NCI-H526 (cell line): ENCODE measurements around the gene UGT1A8.
"Not testable (repeated sequence)": the region's sequence is repeated elsewhere in the genome, so short reads cannot be mapped to it uniquely, and the experiment has no call there.

ENCODE experiments used
- DNase-seq, 2 experiments: peaks; one replicate each; lab custom pipeline; 2025; lab: John Stamatoyannopoulos, UW

The UGT1A8 gene

DNA sequence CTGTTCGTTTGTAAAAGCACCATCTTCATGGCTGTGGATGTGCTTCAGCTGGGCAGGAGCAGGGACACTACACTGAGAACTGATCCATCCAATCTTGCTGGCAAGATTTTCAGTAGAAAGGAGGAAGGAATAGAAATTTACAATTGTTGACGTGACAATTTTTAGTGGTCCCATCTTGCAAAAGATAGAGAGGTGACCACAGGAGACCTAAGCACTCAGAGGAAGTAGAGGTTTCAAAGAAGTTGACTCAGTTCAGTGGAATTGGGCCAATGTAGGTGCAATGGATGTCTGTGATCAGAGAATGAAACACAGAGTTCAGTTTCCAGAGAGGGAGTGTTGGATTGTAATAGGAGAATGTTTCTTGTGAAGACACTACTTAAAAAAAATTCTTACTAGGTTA is 96.7 kb downstream of the UGT1A8 start:
- no peak for DNase-seq

DNA sequence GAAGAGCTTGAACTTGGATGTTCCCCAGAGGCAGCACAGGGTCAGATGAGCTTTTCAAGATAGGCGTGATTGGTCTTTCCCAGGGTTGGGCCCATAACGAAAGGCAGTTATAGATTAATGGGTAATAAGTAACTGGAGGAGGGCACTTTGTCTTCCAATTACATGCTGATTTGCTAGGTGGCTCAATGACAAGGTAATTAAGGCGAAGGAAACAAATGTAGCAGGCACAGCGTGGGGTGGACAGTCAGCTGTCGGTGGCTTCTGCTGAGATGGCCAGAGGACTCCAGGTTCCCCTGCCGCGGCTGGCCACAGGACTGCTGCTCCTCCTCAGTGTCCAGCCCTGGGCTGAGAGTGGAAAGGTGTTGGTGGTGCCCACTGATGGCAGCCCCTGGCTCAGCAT is 101.1 kb downstream of the UGT1A8 start, which contains the start of gene UGT1A4:
UGT1A4 (plus strand) TSS at position 185 of the 400 bp plus-strand sequence; CDS start at position 270, 85 bp downstream.
- no peak for DNase-seq

DNA sequence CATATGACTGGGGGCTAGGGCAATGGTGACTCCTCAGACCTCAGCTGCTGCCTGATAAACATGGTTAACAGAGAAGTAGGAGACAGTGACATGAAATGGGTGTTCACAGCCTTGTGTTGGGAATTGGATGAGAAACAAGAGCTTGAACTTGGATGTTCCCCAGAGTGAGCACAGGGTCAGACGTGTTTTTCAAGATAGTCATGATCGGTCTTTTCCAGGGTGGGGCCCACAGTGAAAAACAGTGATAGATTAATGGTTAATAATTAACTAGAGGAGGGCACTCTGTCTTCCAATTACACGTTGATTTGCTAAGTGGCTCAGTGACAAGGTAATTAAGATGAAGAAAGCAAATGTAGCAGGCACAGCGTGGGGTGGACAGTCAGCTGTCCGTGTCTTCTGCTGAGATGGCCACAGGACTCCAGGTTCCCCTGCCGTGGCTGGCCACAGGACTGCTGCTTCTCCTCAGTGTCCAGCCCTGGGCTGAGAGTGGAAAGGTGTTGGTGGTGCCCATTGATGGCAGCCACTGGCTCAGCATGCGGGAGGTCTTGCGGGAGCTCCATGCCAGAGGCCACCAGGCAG is 111.4 kb downstream of the UGT1A8 start, which contains the start of gene UGT1A3:
UGT1A3 (plus strand) TSS at position 320 of the 579 bp plus-strand sequence; CDS start at position 405, 85 bp downstream.
- DNase-seq, result no peak

DNA sequence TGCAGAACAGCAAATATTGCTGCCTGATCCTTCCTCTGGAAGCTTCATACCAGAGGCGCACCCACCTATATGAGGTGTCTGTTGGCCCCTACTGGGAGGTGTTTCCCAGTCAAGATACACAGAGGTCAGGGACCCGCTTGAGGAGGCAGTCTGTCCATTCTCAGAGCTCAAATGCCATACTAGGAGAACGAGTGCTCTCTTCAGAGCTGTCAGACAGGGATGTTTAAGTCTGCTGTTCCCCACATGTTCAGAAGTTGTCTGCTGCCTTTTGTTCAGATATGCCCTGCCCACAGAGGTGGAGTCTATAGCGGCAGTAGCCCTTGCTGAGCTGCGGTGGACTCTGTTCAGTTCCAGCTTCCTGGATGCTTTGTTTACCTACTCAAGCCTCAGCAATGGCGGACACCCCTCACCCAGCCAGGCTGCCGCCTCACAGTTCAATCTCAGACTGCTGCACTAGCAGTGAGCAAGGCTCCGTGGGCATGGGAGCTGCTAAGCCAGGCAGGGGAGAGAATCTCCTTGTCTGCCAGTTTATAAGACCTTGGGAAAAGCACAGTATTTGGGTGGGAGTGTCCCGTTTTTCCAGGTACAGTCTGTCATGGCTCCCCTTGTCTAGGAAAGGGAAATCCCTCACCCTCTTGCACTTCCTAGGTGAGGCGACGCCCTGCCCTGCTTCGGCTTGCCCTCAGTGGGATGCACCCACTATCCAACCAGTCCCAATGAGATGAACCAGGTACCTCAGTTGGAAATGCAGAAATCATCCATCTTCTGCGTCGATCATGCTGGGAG is 119.6 kb downstream of the UGT1A8 start:
- not testable (repeated sequence) for DNase-seq

DNA sequence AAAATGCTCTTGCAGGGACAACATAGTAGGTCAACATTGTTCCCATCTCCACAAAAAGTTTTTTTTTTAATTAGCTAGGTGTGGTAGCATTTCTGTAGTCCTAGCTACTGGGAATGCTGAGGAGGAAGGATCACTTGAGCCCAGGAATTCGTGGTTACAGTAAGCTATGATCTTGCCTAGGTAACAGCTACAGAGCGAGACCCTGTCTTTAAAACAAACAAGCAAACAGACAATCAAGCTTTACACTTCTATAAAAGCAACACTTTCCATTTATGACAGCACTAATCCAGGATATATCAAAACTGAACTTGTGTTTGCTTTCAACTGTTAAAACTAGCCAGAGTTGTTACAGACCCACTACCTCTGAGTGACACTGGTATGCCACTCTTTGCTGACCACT is 123.4 kb downstream of the UGT1A8 start:
- DNase-seq, result no peak

DNA sequence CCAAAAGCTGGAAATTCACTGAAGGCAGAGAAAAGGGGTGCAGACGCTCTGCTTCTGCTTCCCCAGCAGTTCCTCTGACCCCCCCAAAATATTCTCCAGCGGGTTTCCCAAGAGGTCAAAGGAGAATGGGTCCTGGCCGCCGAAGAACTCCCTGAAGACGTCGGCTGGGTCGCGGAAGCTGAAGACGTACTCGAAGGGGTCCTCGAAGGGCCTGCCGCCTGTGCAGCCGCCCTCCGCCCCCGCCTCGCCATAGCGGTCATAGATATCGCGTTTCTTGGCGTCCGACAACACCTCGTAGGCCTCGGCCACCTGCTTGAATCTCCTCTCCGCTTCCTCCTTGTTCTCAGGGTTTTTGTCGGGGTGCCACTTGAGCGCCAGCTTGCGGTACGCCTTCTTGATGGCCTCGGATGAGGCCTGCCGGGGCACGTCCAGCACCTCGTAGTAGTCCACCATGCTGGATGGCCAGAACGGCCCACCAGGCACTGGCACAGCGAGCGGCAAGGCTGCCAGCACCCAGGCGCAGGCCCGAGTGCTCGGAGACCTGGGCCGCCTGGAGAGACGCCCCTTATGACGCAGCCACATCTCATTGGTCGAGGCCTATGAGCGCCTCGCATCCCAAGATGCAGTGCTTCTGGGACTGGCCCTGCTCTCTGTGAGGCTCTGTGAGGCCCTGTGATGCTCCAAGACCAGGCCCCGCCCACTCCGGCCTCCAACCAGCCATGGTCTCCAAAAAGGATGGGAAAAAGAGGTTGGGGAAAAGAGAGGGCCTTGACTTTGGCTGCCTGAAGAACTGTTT is 126.2 kb downstream of the UGT1A8 start:
- no peak for DNase-seq

DNA sequence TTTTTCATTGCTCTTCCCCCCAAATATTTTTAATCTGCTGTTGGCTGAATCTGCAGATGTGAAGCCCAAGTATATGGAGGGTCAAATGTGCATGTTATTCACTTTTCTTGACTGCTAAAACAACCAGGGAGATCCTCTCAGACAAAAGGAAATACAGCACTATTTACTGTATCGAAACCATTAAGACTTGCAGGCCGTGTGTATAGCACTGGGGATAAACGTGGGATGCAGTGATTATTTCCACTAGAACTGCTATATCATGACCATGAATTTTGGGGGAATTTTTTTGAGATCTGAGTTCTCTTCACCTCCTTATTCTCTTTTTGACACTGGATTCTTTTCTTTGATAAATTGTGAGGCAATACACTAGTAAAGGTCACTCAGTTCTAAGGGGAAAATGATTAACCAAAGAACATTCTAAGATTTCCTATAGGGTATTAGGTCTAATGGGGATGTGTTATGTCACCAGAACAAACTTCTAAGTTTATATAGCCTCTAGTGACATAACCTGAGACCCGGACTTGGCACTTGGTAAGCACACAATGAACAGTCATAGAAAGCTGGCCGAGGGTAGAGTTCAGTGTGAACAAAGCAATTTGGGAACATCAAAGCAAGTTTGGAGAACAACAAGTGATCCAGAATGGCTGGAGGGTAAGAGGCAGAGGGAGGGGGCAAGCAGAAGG is 127.8 kb downstream of the UGT1A8 start:
- DNase-seq, result no peak

DNA sequence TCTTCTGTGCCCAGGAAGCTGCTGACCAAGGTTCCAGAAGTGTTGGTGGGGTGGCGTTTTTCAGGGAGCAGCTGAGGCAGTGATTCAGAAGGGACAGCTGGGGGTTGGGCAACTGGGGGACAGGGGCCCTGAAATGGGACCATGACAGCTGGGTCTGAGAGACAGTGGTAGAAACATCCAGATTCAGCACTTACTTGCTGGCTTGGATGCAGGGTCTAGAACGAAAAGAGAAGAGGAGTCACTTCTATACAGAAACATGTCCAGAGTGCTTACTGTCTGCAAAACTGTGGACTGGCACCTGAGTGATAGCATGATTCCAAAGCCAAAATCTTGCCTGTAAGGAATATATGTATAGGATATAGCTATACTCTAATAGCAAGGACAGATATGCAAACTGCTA is 128.4 kb downstream of the UGT1A8 start:
- DNase-seq, result not testable (repeated sequence)

DNA sequence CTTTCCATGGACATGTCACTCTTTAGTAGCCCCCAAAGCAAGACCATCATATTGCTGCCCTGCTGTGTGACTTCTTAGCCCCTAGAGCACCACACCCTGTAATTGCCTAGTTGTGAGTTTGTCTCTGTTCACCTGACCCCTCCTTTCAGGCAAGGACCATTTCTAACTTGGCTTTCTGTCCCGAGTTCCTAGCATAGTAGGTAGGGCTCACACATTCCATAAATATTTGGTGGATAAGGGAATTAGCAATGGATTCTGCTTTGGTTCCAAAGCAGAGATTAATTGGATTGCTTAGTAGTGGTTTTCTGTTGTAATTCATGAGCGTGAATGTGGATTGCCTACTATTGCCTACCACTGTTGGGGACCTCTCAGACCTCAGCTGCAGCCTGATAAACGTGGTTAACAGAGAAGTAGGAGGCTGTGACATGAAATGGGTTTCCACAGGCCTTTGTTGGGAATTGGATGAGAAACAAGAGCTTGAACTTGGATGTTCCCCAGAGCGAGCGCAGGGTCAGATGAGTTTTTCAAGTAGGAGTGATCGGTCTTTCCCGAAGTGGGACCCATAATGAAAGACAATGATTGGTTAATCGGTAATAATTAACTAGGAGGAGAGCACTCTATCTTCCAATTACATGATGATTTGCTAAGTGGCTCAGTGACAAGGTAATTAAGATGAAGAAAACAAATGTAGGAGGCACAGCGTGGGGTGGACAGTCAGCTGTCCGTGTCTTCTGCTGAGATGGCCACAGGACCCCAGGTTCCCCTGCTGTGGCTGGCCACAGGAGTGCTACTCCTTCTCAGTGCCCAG is 129.2 kb downstream of the UGT1A8 start:
- no peak for DNase-seq

DNA sequence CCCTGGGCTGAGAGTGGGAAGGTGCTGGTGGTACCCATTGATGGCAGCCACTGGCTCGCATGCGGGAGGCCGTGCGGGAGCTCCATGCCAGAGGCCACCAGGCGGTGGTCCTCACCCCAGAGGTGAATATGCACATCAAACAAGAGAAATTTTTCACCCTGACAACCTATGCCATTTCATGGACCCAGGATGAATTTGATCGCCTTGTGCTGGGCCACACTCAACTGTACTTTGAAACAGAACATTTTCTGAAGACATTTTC is 129.8 kb downstream of the UGT1A8 start:
- DNase-seq, result no peak

DNA sequence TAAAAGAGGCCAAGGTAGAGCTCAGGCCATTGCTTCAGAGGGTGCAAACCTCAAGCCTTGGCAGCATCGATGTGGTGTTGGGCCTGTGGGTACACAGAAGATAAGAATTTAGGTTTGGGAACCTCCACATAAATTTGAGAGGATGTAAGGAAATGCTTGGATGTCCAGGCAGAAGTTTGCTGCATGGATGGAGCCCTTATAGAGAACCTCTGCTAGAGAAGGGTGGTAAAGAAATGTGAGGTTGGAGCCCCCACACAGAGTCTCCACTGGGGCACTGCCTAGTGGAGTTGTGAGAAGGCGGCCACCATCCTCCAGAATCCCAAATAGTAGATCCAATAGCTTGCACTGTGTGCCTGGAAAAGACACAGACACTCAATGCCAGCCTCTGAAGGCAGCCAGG is 133.3 kb downstream of the UGT1A8 start:
- not testable (repeated sequence) for DNase-seq

DNA sequence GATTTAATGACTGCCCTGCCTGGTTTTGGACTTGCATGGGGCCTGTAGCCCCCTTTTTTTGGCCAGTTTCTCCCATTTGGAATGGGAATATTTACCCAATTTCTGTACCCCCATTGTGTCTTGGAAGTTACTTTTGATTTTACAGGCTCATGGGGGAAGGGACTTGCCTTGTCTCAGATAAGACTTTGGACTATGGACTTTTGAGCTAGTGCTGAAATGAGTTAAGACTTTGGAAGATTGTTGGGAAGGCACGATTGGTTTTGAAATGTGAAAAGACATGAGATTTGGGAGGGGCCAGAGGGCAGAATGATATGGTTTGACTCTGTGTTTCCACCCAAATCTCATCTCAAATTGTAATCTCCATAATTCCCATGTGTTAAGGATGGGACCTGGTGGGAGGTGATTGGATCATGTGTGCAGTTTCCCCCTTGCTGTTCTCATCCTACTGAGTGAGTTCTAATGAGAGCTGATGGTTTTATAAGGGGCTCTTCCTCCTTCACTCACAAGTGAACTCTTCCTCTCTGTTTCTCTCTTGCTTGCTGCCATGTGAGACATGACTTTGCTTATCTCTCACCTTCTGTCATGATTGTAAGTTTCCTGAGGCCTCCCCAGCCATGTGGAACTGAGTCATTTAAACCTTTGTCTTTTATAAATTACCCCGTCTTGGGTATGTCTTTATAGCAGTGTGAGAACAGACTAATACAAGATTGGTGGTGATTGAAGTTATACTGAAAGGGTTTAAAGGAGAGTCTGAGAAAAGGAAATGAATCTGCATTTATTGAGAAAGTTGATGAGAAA is 134.0 kb downstream of the UGT1A8 start:
- DNase-seq, result not testable (repeated sequence)

DNA sequence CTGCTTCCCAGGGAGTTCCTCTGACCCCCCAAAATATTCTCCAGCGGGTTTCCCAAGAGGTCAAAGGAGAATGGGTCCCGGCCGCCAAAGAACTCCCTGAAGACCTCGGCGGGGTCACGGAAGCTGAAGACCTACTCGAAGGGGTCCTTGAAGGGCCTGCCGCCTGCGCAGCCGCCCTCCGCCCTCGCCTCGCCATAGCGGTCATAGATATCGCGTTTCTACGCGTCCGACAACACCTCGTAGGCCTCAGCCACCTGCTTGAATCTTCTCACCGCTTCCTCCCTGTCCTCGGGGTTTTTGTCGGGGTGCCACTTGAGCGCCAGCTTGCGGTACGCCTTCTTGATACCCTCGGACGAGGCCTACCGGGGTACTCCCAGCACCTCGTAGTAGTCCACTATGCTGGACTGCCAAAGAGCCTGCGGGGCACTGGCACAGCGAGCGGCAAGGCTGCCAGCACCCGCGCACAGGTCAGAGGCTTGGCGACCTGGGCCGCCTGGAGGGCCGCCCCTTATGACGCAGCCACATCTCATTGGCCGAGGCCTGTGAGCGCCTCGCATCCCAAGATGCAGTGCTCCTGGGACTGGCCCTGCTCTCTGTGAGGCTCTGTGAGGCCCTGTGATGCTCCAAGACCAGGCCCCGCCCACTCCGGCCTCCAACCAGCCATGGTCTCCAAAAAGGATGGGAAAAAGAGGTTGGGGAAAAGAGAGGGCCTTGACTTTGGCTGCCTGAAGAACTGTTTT is 137.6 kb downstream of the UGT1A8 start:
- no peak for DNase-seq

DNA sequence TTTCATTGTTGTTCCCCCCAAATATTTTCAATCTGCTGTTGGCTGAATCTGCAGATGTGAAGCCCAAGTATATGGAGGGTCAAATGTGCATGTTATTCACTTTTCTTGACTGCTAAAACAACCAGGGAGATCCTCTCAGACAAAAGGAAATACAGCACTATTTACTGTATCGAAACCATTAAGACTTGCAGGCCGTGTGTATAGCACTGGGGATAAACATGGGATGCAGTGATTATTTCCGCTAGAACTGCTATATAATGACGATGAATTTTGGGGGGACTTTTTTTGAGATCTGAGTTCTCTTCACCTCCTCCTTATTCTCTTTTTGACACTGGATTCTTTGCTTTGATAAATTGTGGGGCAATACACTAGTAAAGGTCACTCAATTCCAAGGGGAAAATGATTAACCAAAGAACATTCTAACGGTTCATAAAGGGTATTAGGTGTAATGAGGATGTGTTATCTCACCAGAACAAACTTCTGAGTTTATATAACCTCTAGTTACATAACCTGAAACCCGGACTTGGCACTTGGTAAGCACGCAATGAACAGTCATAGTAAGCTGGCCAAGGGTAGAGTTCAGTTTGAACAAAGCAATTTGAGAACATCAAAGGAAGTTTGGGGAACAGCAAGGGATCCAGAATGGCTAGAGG is 139.1 kb downstream of the UGT1A8 start:
- DNase-seq, result no peak

DNA sequence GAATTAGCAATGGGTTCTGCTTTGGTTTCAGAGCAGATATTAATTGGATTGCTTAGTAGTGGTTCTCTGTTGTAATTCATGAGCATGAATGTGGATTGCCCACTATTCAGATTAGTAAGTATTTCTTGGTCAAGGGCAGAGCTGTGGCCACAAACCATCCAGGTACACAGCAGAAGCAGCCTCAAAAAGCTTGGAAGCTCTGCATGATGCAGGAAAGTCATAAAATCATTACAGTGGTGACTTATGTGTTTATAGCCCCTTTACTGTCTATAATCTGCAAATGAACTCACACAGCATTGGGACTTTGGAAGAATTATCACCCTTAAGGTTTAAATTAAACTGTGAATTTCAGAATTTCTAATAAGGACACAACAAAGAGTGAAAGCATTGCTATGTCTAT is 140.7 kb downstream of the UGT1A8 start:
- DNase-seq, result no peak

DNA sequence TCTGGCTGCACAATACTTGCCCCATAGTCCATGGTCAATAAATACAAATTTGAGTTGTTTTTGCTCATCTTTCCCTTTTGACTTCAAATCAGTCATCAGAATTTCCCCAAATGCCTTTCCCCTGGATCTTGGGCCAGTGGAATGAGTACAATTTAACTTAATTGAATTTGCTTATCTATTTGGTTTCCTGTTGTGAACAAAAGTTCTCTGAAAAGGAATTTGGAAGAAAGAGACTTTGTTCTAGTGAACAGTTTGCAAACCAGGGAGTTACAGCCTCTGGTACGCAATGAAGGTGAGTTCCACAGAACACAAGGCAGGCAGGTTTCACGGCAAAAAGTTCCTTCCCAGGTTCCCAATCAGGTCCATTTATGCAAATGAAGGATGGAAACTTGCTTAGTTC is 141.4 kb downstream of the UGT1A8 start:
- no peak for DNase-seq

DNA sequence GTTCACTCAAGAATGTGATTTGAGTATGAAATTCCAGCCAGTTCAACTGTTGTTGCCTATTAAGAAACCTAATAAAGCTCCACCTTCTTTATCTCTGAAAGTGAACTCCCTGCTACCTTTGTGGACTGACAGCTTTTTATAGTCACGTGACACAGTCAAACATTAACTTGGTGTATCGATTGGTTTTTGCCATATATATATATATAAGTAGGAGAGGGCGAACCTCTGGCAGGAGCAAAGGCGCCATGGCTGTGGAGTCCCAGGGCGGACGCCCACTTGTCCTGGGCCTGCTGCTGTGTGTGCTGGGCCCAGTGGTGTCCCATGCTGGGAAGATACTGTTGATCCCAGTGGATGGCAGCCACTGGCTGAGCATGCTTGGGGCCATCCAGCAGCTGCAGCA is 142.6 kb downstream of the UGT1A8 start, which contains the start of gene UGT1A1:
UGT1A1 (plus strand) TSS at position 228 of the 400 bp plus-strand sequence; CDS start at position 246, 18 bp downstream.
- DNase-seq, result no peak

DNA sequence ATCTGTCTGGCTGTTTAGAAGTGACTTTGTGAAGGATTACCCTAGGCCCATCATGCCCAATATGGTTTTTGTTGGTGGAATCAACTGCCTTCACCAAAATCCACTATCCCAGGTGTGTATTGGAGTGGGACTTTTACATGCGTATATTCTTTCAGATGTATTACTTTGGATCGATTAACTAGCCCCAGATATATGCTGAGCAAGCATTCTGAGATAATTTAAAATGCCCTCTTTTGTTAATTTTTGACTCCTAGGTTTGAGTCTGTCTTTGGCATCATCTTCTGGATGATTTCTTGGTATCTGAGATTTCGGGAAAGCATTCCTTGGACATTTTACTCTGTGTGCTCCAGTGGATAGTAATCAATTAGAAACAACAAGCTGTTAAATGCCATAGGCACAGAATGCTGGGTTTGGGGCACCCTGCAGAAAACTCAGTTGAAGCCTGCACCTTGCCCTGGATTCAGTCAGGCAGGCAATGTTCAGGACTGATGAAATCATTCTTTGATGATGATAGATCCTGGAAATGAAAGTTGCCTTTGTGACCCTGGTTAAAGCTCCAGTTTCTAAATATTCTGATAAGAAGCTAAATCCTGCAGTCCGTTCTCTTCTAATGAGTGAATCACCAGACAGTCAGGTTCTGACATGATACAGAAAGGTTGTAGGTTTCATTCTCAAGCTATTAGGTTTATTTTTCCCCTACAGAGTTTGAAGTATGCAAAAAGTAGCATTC is 143.8 kb downstream of the UGT1A8 start:
- DNase-seq, result no peak

DNA sequence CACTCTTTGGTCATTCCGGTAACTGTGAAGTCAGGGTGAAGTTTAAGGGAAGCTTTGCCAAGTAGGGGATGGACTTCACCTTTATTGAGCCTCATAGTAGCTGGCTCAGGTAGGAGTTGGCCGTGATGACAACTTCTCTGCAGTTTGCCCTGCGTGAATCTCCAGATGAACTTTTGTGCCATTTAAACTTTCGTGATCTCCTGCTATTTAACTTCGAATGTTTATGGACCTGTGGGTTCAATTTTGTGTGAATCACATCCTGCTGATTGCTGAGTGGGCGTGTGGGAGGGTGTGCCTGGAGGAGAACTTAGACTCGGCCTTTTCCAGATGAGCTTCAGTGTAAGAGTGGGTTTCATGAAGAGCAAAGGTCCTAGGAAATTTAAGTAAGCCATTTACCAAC is 146.8 kb downstream of the UGT1A8 start:
- DNase-seq, result no peak
